ENCODE results near the gene ADPRHL1. TPM values are rescaled to one million over a fixed set of nuclear protein-coding genes. Genes with fewer than 3 reads are reported as not detected.

The ADPRHL1 gene
- polyA plus RNA-seq, 4 donors = 3.0 to 7.2 (median 4.6) TPM

- H3K4me3 ChIP-seq (ENCODE audit: low read depth in 1 of 3, low read length in 3 of 3) = no peak overlapping the region
- no peak overlapping the region for H3K27ac ChIP-seq (ENCODE audit: low read depth in 1 of 3, low read length in 2 of 3)
- H3K4me1 ChIP-seq (ENCODE audit: control insufficient read depth in 3 of 3, insufficient read depth in 2 of 3, low read depth in 1 of 3, low read length in 2 of 3) = peaks cover 0 to 12% (median 0%) of the 10 kb centered on the region in 3 donors
- DNase-seq (no peak), FAIRE-seq (no peak)
- 86 to 87% (median 87%) methylated on average over 12 of the region's 12 CpGs for WGBS, 3 donors
- peaks cover 3 to 69% (median 19%) of the 10 kb centered on the region in 3 donors for H3K36me3 ChIP-seq (ENCODE audit: control insufficient read depth in 3 of 3, insufficient read depth in 2 of 3, low read depth in 1 of 3, low read length in 3 of 3)
- peaks cover 0 to 8% of the 10 kb centered on the region in 2 donors for H3K9me3 ChIP-seq (ENCODE audit: control insufficient read depth in 2 of 2, insufficient read depth in 1 of 2, low read depth in 1 of 2, low read length in 1 of 2)
- no peaks in the 10 kb centered on the region for H3K27me3 ChIP-seq (ENCODE audit: control insufficient read depth in 3 of 3, insufficient read depth in 3 of 3, low read length in 3 of 3)
Measured at GRCh38 chr13:113353254-113353653, 100.0 kb downstream of the ADPRHL1 start.

DNA sequence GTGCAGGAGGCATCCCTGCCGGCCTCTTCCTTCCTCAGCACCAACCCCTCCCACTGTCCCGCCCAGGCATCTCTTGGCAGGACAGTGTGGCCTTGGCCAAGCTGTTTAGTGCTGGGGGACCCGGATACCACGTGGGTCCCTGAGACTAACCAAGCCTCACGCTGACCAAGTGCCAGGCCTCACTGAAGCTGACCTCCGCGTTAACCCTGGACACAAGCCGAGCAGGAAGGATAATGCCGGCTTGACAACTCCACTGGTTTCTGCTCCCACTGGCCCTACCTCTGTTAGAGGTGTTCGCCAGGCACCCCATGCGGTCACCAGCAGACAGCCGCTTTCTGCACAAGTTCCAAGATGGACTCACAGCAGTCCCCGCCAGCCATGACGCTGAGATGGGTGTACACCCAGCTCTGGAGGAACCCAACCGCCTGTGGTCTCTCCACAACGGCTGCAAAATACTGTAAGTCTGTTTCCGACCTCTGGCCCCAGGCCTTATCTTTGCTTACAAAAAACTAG lies 101.7 kb downstream of the ADPRHL1 start:
- peaks cover 3 to 79% (median 23%) of the 10 kb centered on the region in 3 donors for H3K36me3 ChIP-seq (ENCODE audit: control insufficient read depth in 3 of 3, insufficient read depth in 2 of 3, low read depth in 1 of 3, low read length in 3 of 3)
- no peak overlapping the region for H3K4me3 ChIP-seq (ENCODE audit: low read depth in 1 of 3, low read length in 3 of 3)
- no peak overlapping the region for H3K27ac ChIP-seq (ENCODE audit: low read depth in 1 of 3, low read length in 2 of 3)
- WGBS, 3 donors = 79 to 85% (median 85%) methylated on average over 17 of the region's 17 CpGs
- H3K4me1 ChIP-seq (ENCODE audit: control insufficient read depth in 3 of 3, insufficient read depth in 2 of 3, low read depth in 1 of 3, low read length in 2 of 3) = peaks cover 0 to 5% (median 0%) of the 10 kb centered on the region in 3 donors
- peaks cover 0 to 17% of the 10 kb centered on the region in 2 donors for H3K9me3 ChIP-seq (ENCODE audit: control insufficient read depth in 2 of 2, insufficient read depth in 1 of 2, low read depth in 1 of 2, low read length in 1 of 2)
- DNase-seq (no peak), FAIRE-seq (no peak)
- no peaks in the 10 kb centered on the region for H3K27me3 ChIP-seq (ENCODE audit: control insufficient read depth in 3 of 3, insufficient read depth in 3 of 3, low read length in 3 of 3)

GRCh38 chr13:113350938-113351335 lies 102.4 kb downstream of the ADPRHL1 start:
- Histone ChIP-seq H3K27me3 (ENCODE audit: control insufficient read depth in 3 of 3, insufficient read depth in 3 of 3, low read length in 3 of 3) (no peaks in the 10 kb centered on the region), H3K4me3 (ENCODE audit: low read depth in 1 of 3, low read length in 3 of 3) (no peak overlapping the region), H3K36me3 (ENCODE audit: control insufficient read depth in 3 of 3, insufficient read depth in 2 of 3, low read depth in 1 of 3, low read length in 3 of 3) (peaks cover 3 to 80% (median 23%) of the 10 kb centered on the region in 3 donors), H3K27ac (ENCODE audit: low read depth in 1 of 3, low read length in 2 of 3) (no peak overlapping the region), H3K4me1 (ENCODE audit: control insufficient read depth in 3 of 3, insufficient read depth in 2 of 3, low read depth in 1 of 3, low read length in 2 of 3) (peaks cover 0 to 5% (median 0%) of the 10 kb centered on the region in 3 donors), H3K9me3 (ENCODE audit: control insufficient read depth in 2 of 2, insufficient read depth in 1 of 2, low read depth in 1 of 2, low read length in 1 of 2) (peaks cover 0 to 17% of the 10 kb centered on the region in 2 donors)
- DNase-seq (no peak), FAIRE-seq (no peak)
- 90 to 96% (median 93%) methylated on average over 20 of the region's 20 CpGs for WGBS, 3 donors

- no peak for DNase-seq
- WGBS, 3 donors = 83 to 89% (median 87%) methylated on average over 30 to 32 of the region's 32 CpGs
- FAIRE-seq = no peak
- Histone ChIP-seq H3K4me3 (ENCODE audit: low read depth in 1 of 3, low read length in 3 of 3) (no peak overlapping the region), H3K27ac (ENCODE audit: low read depth in 1 of 3, low read length in 2 of 3) (no peak overlapping the region), H3K36me3 (ENCODE audit: control insufficient read depth in 3 of 3, insufficient read depth in 2 of 3, low read depth in 1 of 3, low read length in 3 of 3) (peaks cover 3 to 81% (median 25%) of the 10 kb centered on the region in 3 donors), H3K9me3 (ENCODE audit: control insufficient read depth in 2 of 2, insufficient read depth in 1 of 2, low read depth in 1 of 2, low read length in 1 of 2) (peaks cover 0 to 19% of the 10 kb centered on the region in 2 donors), H3K4me1 (ENCODE audit: control insufficient read depth in 3 of 3, insufficient read depth in 2 of 3, low read depth in 1 of 3, low read length in 2 of 3) (peaks cover 0 to 5% (median 0%) of the 10 kb centered on the region in 3 donors), H3K27me3 (ENCODE audit: control insufficient read depth in 3 of 3, insufficient read depth in 3 of 3, low read length in 3 of 3) (no peaks in the 10 kb centered on the region)
Measured at GRCh38 chr13:113350065-113350937, 103.0 kb downstream of the ADPRHL1 start.

Other genes with a start within 250 kb of the ADPRHL1 start
- 10 to 100 TPM; 21.6 to 51.3 (median 30.0) TPM for gene PCID2, start 244.8 kb downstream of the ADPRHL1 start, polyA plus RNA-seq
- 10 to 100 TPM; 30.2 to 80.1 (median 32.5) TPM for gene CUL4A, start 243.9 kb downstream of the ADPRHL1 start, polyA plus RNA-seq
- 100 to 1,000 TPM in 2 of 4 donors, 10 to 100 TPM in 2; 34.0 to 251 (median 79.5) TPM for gene LAMP1, start 156.2 kb downstream of the ADPRHL1 start, polyA plus RNA-seq
- gene GRTP1, start 89.4 kb downstream of the ADPRHL1 start, polyA plus RNA-seq = 10 to 100 TPM; 37.7 to 88.8 (median 79.4) TPM
- 10 to 100 TPM in 3 of 4 donors, 1 to 10 TPM in 1; 7.3 to 19.2 (median 15.7) TPM for gene DCUN1D2, start 37.2 kb upstream of the ADPRHL1 start, polyA plus RNA-seq
- 10 to 100 TPM; 24.3 to 64.9 (median 51.2) TPM for gene TFDP1, start 131.3 kb upstream of the ADPRHL1 start, polyA plus RNA-seq
- under 1 TPM in 1 of 4 donors, not detected in 3; 0.54 TPM for gene ATP4B, start 204.7 kb upstream of the ADPRHL1 start, polyA plus RNA-seq
- under 1 TPM in 2 of 4 donors, not detected in 2; 0.21 to 0.27 TPM for gene GRK1, start 213.7 kb upstream of the ADPRHL1 start, polyA plus RNA-seq

Data from small intestine (tissue), 7 donors.